GM12878 (cell line): ENCODE results near the gene CPEB1. TPM values are rescaled to one million over a fixed set of nuclear protein-coding genes. Genes with fewer than 3 reads are reported as not detected.

Experiments
- ATAC-seq: fragments of 200-7000 bp; cut with Tn5 transposase; 3 replicates; pipeline ENCODE4 v1.9.1; 2020; ENCODE audit warnings: mild to moderate bottlenecking, moderate library complexity
- BruUV-seq: library from RNA; stranded (reverse); fragments of 400-500 nt; replicated peaks from 2 replicates; lab custom pipeline; 2021; lab: Mats Ljungman, UMichigan
- CTCF ChIA-PET: fragments of 300-600 bp; sonication (Branson Sonifier 250); formaldehyde crosslinking; extraction: SDS; loops from one replicate; lab custom pipeline; 2021; ENCODE audit warnings: inconsistent platforms; lab: Yijun Ruan, JAX
- POLR2A ChIA-PET: fragments of 350-600 bp; formaldehyde crosslinking; extraction: SDS; loops from one replicate; lab custom pipeline; 2021; ENCODE audit warnings: inconsistent platforms; lab: Charles Lee
- RAD21 ChIA-PET: fragments of 300-600 bp; sonication (Branson Sonifier 250); formaldehyde crosslinking; loops from one replicate; lab custom pipeline; 2023; ENCODE audit warnings: antibody characterized with exemption; ENCODE audit not compliant: unreplicated experiment; lab: Charles Lee
- SMC1A ChIA-PET: fragments of 300-600 bp; sonication (Branson Sonifier 250); formaldehyde crosslinking; loops from one replicate; lab custom pipeline; 2023; ENCODE audit not compliant: unreplicated experiment, uncharacterized antibody; lab: Charles Lee
- DNase-seq: peaks from one replicate; pipeline ENCODE4 v3.0.0-alpha.2; 2011; ENCODE audit warnings: low read depth, low spot score
- FAIRE-seq: peaks from 3 replicates; lab custom pipeline; 2011; peaks lifted over from hg19 to GRCh38; lab: Jason Lieb, UNC
- H2AFZ ChIP-seq: 2 replicates; pipeline ENCODE4 v1.6.0; 2011; ENCODE audit warnings: low read depth, low read length, control low read depth; ENCODE audit not compliant: control insufficient read depth
- H3K27ac ChIP-seq: 2 replicates; pipeline ENCODE4 v1.5.1; 2011; ENCODE audit warnings: control low read depth; ENCODE audit not compliant: control insufficient read depth, insufficient read depth
- H3K27me3 ChIP-seq, 2 experiments: replicated peaks in 1 of 2; 2 replicates each; pipeline versions ENCODE4 v1.6.0 to v1.6.1; 2011; ENCODE audit warnings: low read length in 1 of 2; ENCODE audit not compliant: control insufficient read depth in 2 of 2, insufficient read depth in 2 of 2
- H3K36me3 ChIP-seq, 2 experiments: 2 replicates each; pipeline ENCODE4 v1.5.1; 2011; ENCODE audit warnings: low read length in 1 of 2; ENCODE audit not compliant: control insufficient read depth in 2 of 2, insufficient read depth in 2 of 2
- H3K4me1 ChIP-seq: 2 replicates; pipeline ENCODE4 v1.6.1; 2011; ENCODE audit warnings: mild to moderate bottlenecking, low read length, moderate library complexity, mixed read lengths; ENCODE audit not compliant: control insufficient read depth, insufficient read depth
- H3K4me2 ChIP-seq: 2 replicates; pipeline ENCODE4 v1.6.0; 2011; ENCODE audit warnings: control low read depth; ENCODE audit not compliant: control insufficient read depth, insufficient read depth
- H3K4me3 ChIP-seq: fragments of 200-600 bp; sonication (generic); 2 replicates; pipeline ENCODE4 v1.5.1; 2016
- H3K79me2 ChIP-seq: 2 replicates; pipeline ENCODE4 v1.6.0; 2011; ENCODE audit warnings: low read length; ENCODE audit not compliant: control insufficient read depth, insufficient read depth
- H3K9ac ChIP-seq: 2 replicates; pipeline ENCODE4 v1.8.0; 2011; ENCODE audit warnings: low read length, control low read depth, mixed read lengths; ENCODE audit not compliant: control insufficient read depth, insufficient read depth
- H3K9me3 ChIP-seq: replicated peaks from 3 replicates; pipeline ENCODE4 v1.5.1; 2011; ENCODE audit warnings: mild to moderate bottlenecking, low read length; ENCODE audit not compliant: control insufficient read depth, insufficient read depth
- H4K20me1 ChIP-seq: 2 replicates; pipeline ENCODE4 v1.6.0; 2011; ENCODE audit not compliant: control insufficient read depth, insufficient read depth
- ATF7 ChIP-seq: fragments of 450-650 bp; IDR thresholded peaks from 2 replicates; pipeline ENCODE4 v1.6.1; 2016; ENCODE audit warnings: low read depth, mild to moderate bottlenecking
- CEBPB ChIP-seq, 2 experiments: fragments of 150-350 bp in 1 of 2; IDR thresholded peaks; 2 replicates each; pipeline ENCODE4 v1.6.1; 2012 to 2014; ENCODE audit warnings: low read depth in 2 of 2, low read length in 2 of 2, borderline replicate concordance in 1 of 2, inconsistent platforms in 1 of 2
- CHD2 ChIP-seq: IDR thresholded peaks from 2 replicates; pipeline ENCODE4 v1.6.1; 2011; ENCODE audit warnings: low read depth, low read length, improper control_type of control experiment, borderline replicate concordance
- E2F8 ChIP-seq: fragments of 450-650 bp; IDR thresholded peaks from 2 replicates; pipeline ENCODE4 v1.6.1; 2018; ENCODE audit warnings: mild to moderate bottlenecking, low read depth, moderate library complexity; ENCODE audit not compliant: partially characterized antibody
- MTA2 ChIP-seq: fragments of 450-650 bp; IDR thresholded peaks from 2 replicates; pipeline ENCODE4 v1.6.1; 2016; ENCODE audit warnings: low read depth, mild to moderate bottlenecking, moderate library complexity
- NR2C2 ChIP-seq: IDR thresholded peaks from 2 replicates; pipeline ENCODE4 v1.6.1; 2011; ENCODE audit warnings: borderline replicate concordance, low read depth; ENCODE audit not compliant: control insufficient read depth, insufficient read length
- PRDM15 ChIP-seq: fragments of 450-650 bp; formaldehyde crosslinking; IDR thresholded peaks from 2 replicates; pipeline ENCODE4 v1.4.0; 2020; ENCODE audit warnings: mild to moderate bottlenecking, moderate library complexity
- SUPT20H ChIP-seq: IDR thresholded peaks from 2 replicates; pipeline ENCODE4 v1.6.1; 2011; ENCODE audit warnings: low read depth, mild to moderate bottlenecking, low read length, moderate library complexity, borderline replicate concordance; ENCODE audit not compliant: control insufficient read depth
- ZNF592 ChIP-seq: fragments of 450-650 bp; IDR thresholded peaks from 2 replicates; pipeline ENCODE4 v1.6.1; 2017; ENCODE audit warnings: mild to moderate bottlenecking, moderate library complexity
- WGBS: methylation state at CpG from one replicate; pipeline ENCODE4 v1.1.6; 2016; ENCODE audit warnings: low lambda C conversion rate; ENCODE audit not compliant: insufficient replicate concordance, insufficient coverage; ENCODE audit errors: missing lambda C conversion rate; 5-methylcytosine and 5-hydroxymethylcytosine counted together
- in situ Hi-C: fragments of 300-500 bp; cut with MboI; formaldehyde crosslinking; loops from 9 replicates; pipeline ENCODE4 v1.14.3; 2018; ENCODE audit warnings: mixed read lengths
- intact Hi-C: fragments of 100-400 bp; cut with micrococcal nuclease; formaldehyde crosslinking; loops from one replicate; pipeline ENCODE4 v1.14.2; 2022; ENCODE audit not compliant: unreplicated experiment
- polyA plus RNA-seq, 11 experiments: library from polyadenylated mRNA; depleted of rRNA in 4 of 11; unstranded in 6 of 11; stranded (reverse) in 5 of 11; fragments of >200 nt; fragmentation: Nextera tagmentation in 4 of 11; fragmentation: Illumina TruSeq in 1 of 11; extraction: Ambion mirVana in 4 of 11; extraction: Trizol in 1 of 11; gene quantifications; 1 replicate in 1 of 11; 2 replicates in 10 of 11; pipeline versions ENCODE4 v1.2.1 to v1.2.3, GENCODE V29; 2011 to 2016; ENCODE audit warnings: inconsistent platforms in 2 of 11, missing spikeins in 2 of 11, low read depth in 1 of 11
- total RNA-seq, 4 experiments: library from RNA; depleted of rRNA in 3 of 4; stranded (reverse); fragments of >200 nt in 3 of 4; fragmentation: Illumina TruSeq in 1 of 4; extraction: Trizol in 1 of 4; gene quantifications; 2 replicates each; pipeline versions ENCODE4 v1.2.1 to v1.2.3, GENCODE V29; 2013 to 2021

The CPEB1 gene
- total and polyA plus RNA-seq, 10 of the 15 experiments (the other 5 are each of a cell fraction or from before 2014, with no cell fraction given) = 0.05 to 1.1 (median 0.46) TPM

GRCh38 chr15:82575335-82575734, 71.8 kb downstream of the CPEB1 start (continued):
- no peak for TF ChIP-seq MTA2
- TF ChIP-seq PRDM15 (CRISPR knock-in tag) = no peak
- TF ChIP-seq CHD2 = no peak
- no peak for TF ChIP-seq SUPT20H
- no peak for TF ChIP-seq CEBPB (IDR thresholded peaks at IDR 0.05; ENCODE audit: borderline replicate concordance in 1 of 2, low read depth in 2 of 2, low read length in 2 of 2)

GRCh38 chr15:82572986-82573385, 74.2 kb downstream of the CPEB1 start:
- ATAC-seq = no peak
- Histone ChIP-seq H4K20me1 (no peaks in the 10 kb centered on the region), H3K9ac (no peak overlapping the region), H3K36me3 (no peaks in the 10 kb centered on the region), H3K4me1 (no peaks in the 10 kb centered on the region), H3K4me2 (no peak overlapping the region), H3K27ac (no peak overlapping the region), H3K9me3 (no peaks in the 10 kb centered on the region)
- DNase-seq = no peak
- CTCF ChIA-PET = interaction anchor here (2.1 kb wide), 1 partner anchor 18 kb away, joined by 8 read pairs; no protein-coding TSS in a partner anchor
- in situ Hi-C loops = no loop called here
- RAD21 ChIA-PET = no interaction called here
- no peak for FAIRE-seq
- POLR2A ChIA-PET = no interaction called here
- TF ChIP-seq E2F8 = no peak
- TF ChIP-seq ZNF592 = no peak
- no peak for TF ChIP-seq ATF7
- TF ChIP-seq NR2C2 = no peak
- TF ChIP-seq, all 136 proteins: peak for 0
- no TSS peak for BruUV-seq
- Histone ChIP-seq H3K79me2 (no peaks in the 10 kb centered on the region), H2AFZ (no peak overlapping the region), H3K27me3 (peaks cover 5 to 12% of the 10 kb centered on the region in 2 experiments; a peak in 3 of 4 replicates), H3K4me3 (no peak overlapping the region)
- intact Hi-C loops = no loop called here
- WGBS = 2% methylated on average over 3 of the region's 3 CpGs
- SMC1A ChIA-PET = no interaction called here
